Measurements from ENCODE around the gene HOXA11. TPM values are rescaled to one million over a fixed set of nuclear protein-coding genes. Genes with fewer than 3 reads are reported as not detected.

HOXA11 gene
- total and polyA plus RNA-seq, 10 of the 15 experiments (the other 5 are each of a cell fraction or from before 2014, with no cell fraction given) = not detected

DNA sequence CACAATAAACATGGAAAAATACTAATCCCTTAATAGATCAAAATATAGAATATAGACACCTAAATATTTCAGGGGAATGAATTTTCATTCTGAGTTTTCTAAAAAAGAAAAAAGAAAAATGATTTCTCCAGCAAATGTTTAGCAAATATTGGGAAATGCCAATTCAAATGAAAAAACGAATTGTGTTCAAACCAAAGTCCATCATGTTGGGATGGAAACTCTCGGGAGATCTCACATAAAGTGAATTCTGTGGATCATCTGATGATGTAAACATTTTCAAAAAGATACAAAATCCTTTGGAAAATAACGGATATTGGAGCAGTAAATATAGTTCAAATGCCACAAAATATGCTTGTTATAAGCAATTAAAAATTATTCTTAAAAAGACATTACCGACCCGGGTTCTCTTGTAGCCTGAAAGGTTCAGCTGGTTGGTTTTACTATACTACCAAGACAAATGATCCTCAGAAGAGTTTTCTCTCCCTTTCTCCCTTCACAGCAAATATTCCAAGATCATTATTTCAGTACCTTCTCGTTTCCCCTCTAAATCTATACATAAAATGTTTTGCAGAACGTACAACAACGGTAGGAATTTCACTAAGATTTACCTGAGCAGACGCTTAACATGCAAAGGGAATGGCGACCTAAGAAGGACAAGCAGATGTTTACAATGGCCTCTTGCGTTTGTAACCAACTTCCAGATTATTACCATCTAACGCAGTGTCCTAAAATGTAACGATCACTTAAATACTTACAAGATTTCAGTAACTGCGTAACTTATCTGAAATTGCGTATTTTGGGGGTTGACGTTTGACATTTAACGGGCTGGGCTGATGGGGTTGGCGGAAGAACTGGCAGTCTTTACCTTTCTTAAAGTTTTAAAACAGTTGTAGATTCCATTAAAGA, 12.4 kb upstream of the HOXA11 start:
- POLR2A ChIA-PET = no interaction called here
- Histone ChIP-seq H3K9ac (ENCODE audit: control insufficient read depth, insufficient read depth, low read length) (no peak overlapping the region), H2AFZ (ENCODE audit: control insufficient read depth, low read depth, low read length) (no peak overlapping the region), H3K4me1 (ENCODE audit: control insufficient read depth, insufficient read depth, low read length) (no peaks in the 10 kb centered on the region; the same call in 1 of the 2 replicates), H3K27me3 (replicated peaks in 1 of 2; ENCODE audit: control insufficient read depth in 2 of 2, insufficient read depth in 2 of 2, low read length in 1 of 2) (peaks cover 21 to 42% of the 10 kb centered on the region in 2 experiments), H4K20me1 (ENCODE audit: control insufficient read depth, insufficient read depth) (no peaks in the 10 kb centered on the region), H3K9me3 (replicated peaks; ENCODE audit: control insufficient read depth, insufficient read depth, low read length) (no peaks in the 10 kb centered on the region; the same call in 2 of the 3 replicates), H3K79me2 (ENCODE audit: control insufficient read depth, insufficient read depth, low read length) (no peaks in the 10 kb centered on the region), H3K36me3 (ENCODE audit: control insufficient read depth in 2 of 2, insufficient read depth in 2 of 2, low read length in 1 of 2) (no peaks in the 10 kb centered on the region), H3K27ac (ENCODE audit: control insufficient read depth, insufficient read depth) (no peak overlapping the region), H3K4me2 (ENCODE audit: control insufficient read depth, insufficient read depth) (no peak overlapping the region), H3K4me3 (no peak overlapping the region)
- WGBS (ENCODE audit: insufficient coverage, insufficient replicate concordance, low lambda C conversion rate, missing lambda C conversion rate) = 36% methylated on average over 18 of the region's 18 CpGs
- intact Hi-C loops (cut with micrococcal nuclease; ENCODE audit: unreplicated experiment) (loop anchor here (2.0 to 5.0 kb wide), 3 partner anchors 409 to 900 kb away; no protein-coding TSS in a partner anchor), in situ Hi-C loops (cut with MboI) (loop anchor here (5.0 kb wide), 3 partner anchors 380 to 820 kb away; no protein-coding TSS in a partner anchor)
- no TSS peak for BruUV-seq (replicated peaks)
- TF ChIP-seq EZH2 (IDR thresholded peaks at IDR 0.05; ENCODE audit: borderline replicate concordance, control insufficient read depth, low read depth, low read length) (peak; percentile 61; the same call in 1 of the 2 replicates), GABPA (IDR thresholded peaks at IDR 0.05; ENCODE audit: low read depth) (no peak), RAD51 (IDR thresholded peaks at IDR 0.05) (no peak)
- ATAC-seq (no peak), FAIRE-seq (no peak), DNase-seq (ENCODE audit: low read depth, low spot score) (no peak)
- RAD21 ChIA-PET (ENCODE audit: unreplicated experiment) = no interaction called here
- SMC1A ChIA-PET (ENCODE audit: uncharacterized antibody, unreplicated experiment) = no interaction called here
- CTCF ChIA-PET = no interaction called here

DNA sequence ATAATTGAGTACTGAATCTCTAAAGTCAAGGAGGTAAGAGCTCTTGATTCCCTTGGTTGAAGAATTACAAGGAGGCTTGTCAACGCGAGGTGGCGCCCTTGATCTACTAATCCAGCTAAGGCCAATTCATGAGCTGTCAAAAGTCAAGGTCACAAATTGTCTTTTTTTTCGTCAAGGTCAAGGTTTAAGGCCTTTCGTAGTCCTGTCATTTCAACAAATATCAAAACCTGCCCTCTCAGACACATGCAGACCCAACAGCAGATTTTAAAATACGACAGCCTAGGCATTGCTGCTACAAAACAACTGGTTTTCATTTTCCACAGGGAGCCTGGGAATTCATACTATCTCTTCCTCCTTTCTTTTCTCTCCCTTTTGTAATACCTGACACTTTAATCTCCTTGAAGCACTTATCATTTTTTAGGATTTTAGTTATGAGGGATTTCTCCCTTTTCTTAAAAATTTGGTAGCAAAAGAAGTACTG, 11.3 kb upstream of the HOXA11 start:
- Histone ChIP-seq H3K4me1 (ENCODE audit: control insufficient read depth, insufficient read depth, low read length) (no peaks in the 10 kb centered on the region; the same call in 1 of the 2 replicates), H3K4me3 (no peak overlapping the region), H3K36me3 (ENCODE audit: control insufficient read depth in 2 of 2, insufficient read depth in 2 of 2, low read length in 1 of 2) (no peaks in the 10 kb centered on the region), H3K4me2 (ENCODE audit: control insufficient read depth, insufficient read depth) (no peak overlapping the region), H3K79me2 (ENCODE audit: control insufficient read depth, insufficient read depth, low read length) (no peaks in the 10 kb centered on the region), H3K27me3 (replicated peaks in 1 of 2; ENCODE audit: control insufficient read depth in 2 of 2, insufficient read depth in 2 of 2, low read length in 1 of 2) (peaks cover 22 to 40% of the 10 kb centered on the region in 2 experiments), H4K20me1 (ENCODE audit: control insufficient read depth, insufficient read depth) (0 out of 2 replicates have a peak, but pooled peaks cover 3% of the 10 kb centered on the region), H2AFZ (ENCODE audit: control insufficient read depth, low read depth, low read length) (no peak overlapping the region), H3K9me3 (replicated peaks; ENCODE audit: control insufficient read depth, insufficient read depth, low read length) (no peaks in the 10 kb centered on the region; the same call in 2 of the 3 replicates), H3K27ac (ENCODE audit: control insufficient read depth, insufficient read depth) (no peak overlapping the region), H3K9ac (ENCODE audit: control insufficient read depth, insufficient read depth, low read length) (no peak overlapping the region)
- BruUV-seq (replicated peaks) = no TSS peak
- peak; percentile 16 for DNase-seq (ENCODE audit: low read depth, low spot score)
- in situ Hi-C loops (cut with MboI) (loop anchor here (5.0 kb wide), 3 partner anchors 381 to 821 kb away; no protein-coding TSS in a partner anchor), intact Hi-C loops (cut with micrococcal nuclease; ENCODE audit: unreplicated experiment) (loop anchor here (1.0 to 5.0 kb wide), 7 partner anchors 380 to 901 kb away; no protein-coding TSS in a partner anchor)
- ChIA-PET RAD21 (ENCODE audit: unreplicated experiment) (interaction anchor here (0.6 to 2.6 kb wide), 27 partner anchors 11 to 1304 kb away, joined by 3 to 70 read pairs (median 4); partner anchors contain the start of gene HOXA11), CTCF (interaction anchor here (0.6 to 3.3 kb wide), 66 partner anchors 8 to 1110 kb away, joined by 3 to 93 read pairs (median 4); partner anchors contain the start of genes HIBADH and SKAP2), POLR2A (no interaction called here), SMC1A (ENCODE audit: uncharacterized antibody, unreplicated experiment) (interaction anchor here (0.7 to 2.4 kb wide), 28 partner anchors 9 to 900 kb away, joined by 3 to 47 read pairs (median 5); no protein-coding TSS in a partner anchor)
- 0% methylated on average over 6 of the region's 6 CpGs for WGBS (ENCODE audit: insufficient coverage, insufficient replicate concordance, low lambda C conversion rate, missing lambda C conversion rate)
- peak; percentile 68 for ATAC-seq
- FAIRE-seq = peak; percentile 78
- TF ChIP-seq RAD21 (IDR thresholded peaks at IDR 0.05; ENCODE audit: insufficient read depth, low read depth, low read length) (peak; percentile 94), ZNF274 (IDR thresholded peaks at IDR 0.05; ENCODE audit: insufficient read depth, insufficient read length) (no peak), MTA3 (IDR thresholded peaks at IDR 0.05; ENCODE audit: borderline replicate concordance, low read length) (no peak), NR2C1 (IDR thresholded peaks at IDR 0.05) (0 out of 2 replicates have a peak, but pooled peaks have one; percentile 8), HDAC2 (IDR thresholded peaks at IDR 0.05) (no peak), YY1 (IDR thresholded peaks at IDR 0.05; ENCODE audit: low read depth, low read length) (0 out of 2 replicates have a peak, but pooled peaks have one; percentile 17), ESRRA (IDR thresholded peaks at IDR 0.05; ENCODE audit: low read length) (peak; percentile 98), SPI1 (IDR thresholded peaks at IDR 0.05; ENCODE audit: borderline replicate concordance, insufficient read depth, low read depth, low read length) (no peak), KDM1A (IDR thresholded peaks at IDR 0.05; ENCODE audit: borderline replicate concordance) (no peak), NR2F1 (conservative IDR thresholded peaks at IDR 0.05) (peak; percentile 80; the same call in 1 of the 2 replicates)
- TF ChIP-seq, protein P1, sequence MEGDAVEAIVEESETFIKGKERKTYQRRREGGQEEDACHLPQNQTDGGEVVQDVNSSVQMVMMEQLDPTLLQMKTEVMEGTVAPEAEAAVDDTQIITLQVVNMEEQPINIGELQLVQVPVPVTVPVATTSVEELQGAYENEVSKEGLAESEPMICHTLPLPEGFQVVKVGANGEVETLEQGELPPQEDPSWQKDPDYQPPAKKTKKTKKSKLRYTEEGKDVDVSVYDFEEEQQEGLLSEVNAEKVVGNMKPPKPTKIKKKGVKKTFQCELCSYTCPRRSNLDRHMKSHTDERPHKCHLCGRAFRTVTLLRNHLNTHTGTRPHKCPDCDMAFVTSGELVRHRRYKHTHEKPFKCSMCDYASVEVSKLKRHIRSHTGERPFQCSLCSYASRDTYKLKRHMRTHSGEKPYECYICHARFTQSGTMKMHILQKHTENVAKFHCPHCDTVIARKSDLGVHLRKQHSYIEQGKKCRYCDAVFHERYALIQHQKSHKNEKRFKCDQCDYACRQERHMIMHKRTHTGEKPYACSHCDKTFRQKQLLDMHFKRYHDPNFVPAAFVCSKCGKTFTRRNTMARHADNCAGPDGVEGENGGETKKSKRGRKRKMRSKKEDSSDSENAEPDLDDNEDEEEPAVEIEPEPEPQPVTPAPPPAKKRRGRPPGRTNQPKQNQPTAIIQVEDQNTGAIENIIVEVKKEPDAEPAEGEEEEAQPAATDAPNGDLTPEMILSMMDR (IDR thresholded peaks at IDR 0.05 in 2 of 3, conservative IDR thresholded peaks at IDR 0.05 in 1 of 3; ENCODE audit: control insufficient read depth in 2 of 3, extremely low read depth in 1 of 3, insufficient read depth in 1 of 3, low read depth in 3 of 3, low read length in 3 of 3) = peak; percentile 70 to 89 (median 74)
